Right ventricle myocardium superior (tissue), 1 donor: ENCODE results near the gene PRDX6. TPM values are rescaled to one million over a fixed set of nuclear protein-coding genes. Genes with fewer than 3 reads are reported as not detected.

Experiments used
- ATAC-seq: fragments of 200-7000 bp; cut with Tn5 transposase; one replicate; pipeline ENCODE4 v1.9.1; 2020; ENCODE audit warnings: mild to moderate bottlenecking; ENCODE audit not compliant: poor library complexity
- DNase-seq: peaks from one replicate; pipeline ENCODE4 v3.0.0-alpha.2; 2020
- intact Hi-C: fragments of 100-400 bp; cut with DNase I; formaldehyde crosslinking; loops from one replicate; pipeline ENCODE4 v1.11.2; 2022
- total RNA-seq: library from RNA; stranded (reverse); fragmentation: NEBNext Ultra II Directional; extraction: Animal tissue kit (Norgen Biotek cat#: 25700); gene quantifications from one replicate; pipeline ENCODE4 v1.2.1, GENCODE V29; 2021
- donor health status: DM: no; HTN: yes; CAD: no; lungs with severe emphysema.

The PRDX6 gene
- total RNA-seq, 1 donor from 2014 or later = 539 TPM

GRCh38 chr1:173523329-173523728 is 46.2 kb downstream of the PRDX6 start:
- ATAC-seq (no peak), DNase-seq (no peak)
- intact Hi-C loops = no loop called here

GRCh38 chr1:173525926-173526325 is 48.8 kb downstream of the PRDX6 start:
- intact Hi-C loops = no loop called here
- ATAC-seq = no peak
- no peak for DNase-seq

GRCh38 chr1:173527151-173527826 is 50.2 kb downstream of the PRDX6 start:
- intact Hi-C loops = no loop called here
- ATAC-seq (peak; percentile 77), DNase-seq (no peak)

- no peak for DNase-seq
- no peak for ATAC-seq
- intact Hi-C loops = no loop called here
Observed at GRCh38 chr1:173529106-173529505, 52.0 kb downstream of the PRDX6 start.

GRCh38 chr1:173530795-173531693 is 53.9 kb downstream of the PRDX6 start:
- intact Hi-C loops = no loop called here
- ATAC-seq = no peak
- DNase-seq = no peak

GRCh38 chr1:173532237-173532636 is 55.1 kb downstream of the PRDX6 start:
- no peak for ATAC-seq
- intact Hi-C loops = no loop called here
- DNase-seq = no peak

GRCh38 chr1:173536223-173536622 is 59.1 kb downstream of the PRDX6 start:
- ATAC-seq (no peak), DNase-seq (no peak)
- intact Hi-C loops = no loop called here

Other genes with a start within 250 kb of the PRDX6 start
- gene SLC9C2, start 125.7 kb downstream of the PRDX6 start, total RNA-seq = not detected
- gene TEX50, start 158.0 kb downstream of the PRDX6 start, total RNA-seq = not detected
- 0.24 TPM for gene ANKRD45, start 192.5 kb downstream of the PRDX6 start, total RNA-seq
- gene KLHL20, start 237.6 kb downstream of the PRDX6 start, total RNA-seq = 15.2 TPM